GM10248 (cell line): Measurements from ENCODE around the gene RPS8.

Source experiments
- CTCF ChIA-PET: fragments of 300-600 bp; sonication (Branson Sonifier 250); formaldehyde crosslinking; extraction: SDS; loops from one replicate; lab custom pipeline; 2021; ENCODE audit warnings: antibody characterized with exemption; lab: Yijun Ruan, JAX
- POLR2A ChIA-PET: fragments of 350-650 bp; sonication (Branson Sonifier 250); formaldehyde crosslinking; extraction: SDS; loops from one replicate; lab custom pipeline; 2020; ENCODE audit warnings: antibody characterized with exemption; lab: Yijun Ruan, JAX
- DNase-seq: peaks from one replicate; pipeline ENCODE4 v3.0.0; 2012; ENCODE audit errors: extremely low spot score
- CTCF ChIP-seq: IDR thresholded peaks from 2 replicates; pipeline ENCODE4 v1.5.1; 2012; ENCODE audit warnings: mild to moderate bottlenecking, low read depth; ENCODE audit errors: extremely low read depth, missing control alignments, control extremely low read depth

Gene RPS8

GRCh38 chr1:44806025-44806703 lies 30.8 kb downstream of the RPS8 start:
- no peak for DNase-seq
- CTCF ChIA-PET, result interaction anchor here (1.0 to 4.3 kb wide), 5 partner anchors 12 to 77 kb away, joined by 3 to 42 read pairs (median 5); no protein-coding TSS in a partner anchor
- no peak for TF ChIP-seq CTCF
- POLR2A ChIA-PET, result interaction anchor here (0.6 to 7.7 kb wide), 5 partner anchors 13 to 497 kb away, joined by 3 to 120 read pairs (median 4); partner anchors contain the start of gene RPS8

- no peak for DNase-seq
- CTCF ChIA-PET, result interaction anchor here (1.0 to 4.3 kb wide), 3 partner anchors 12 to 21 kb away, joined by 4 to 42 read pairs (median 25); no protein-coding TSS in a partner anchor
- TF ChIP-seq CTCF, result no peak
- POLR2A ChIA-PET, result interaction anchor here (1.1 to 7.7 kb wide), 3 partner anchors 13 to 85 kb away, joined by 4 to 120 read pairs (median 4); partner anchors contain the start of gene RPS8
Measured at GRCh38 chr1:44806704-44807363, 31.5 kb downstream of the RPS8 start, which contains the start of gene DYNLT4. TSS of gene DYNLT4 (minus strand) at chr1:44807351. CDS start at chr1:44806668, 683 bp downstream.

GRCh38 chr1:44807364-44808062 lies 32.2 kb downstream of the RPS8 start:
- ChIA-PET POLR2A (interaction anchor here (2.2 to 7.7 kb wide), 4 partner anchors 7 to 86 kb away, joined by 10 to 120 read pairs (median 34); partner anchors contain the start of genes PLK3 and RPS8), CTCF (interaction anchor here (0.8 to 4.3 kb wide), 7 partner anchors 7 to 204 kb away, joined by 3 to 42 read pairs (median 21); partner anchors contain the start of genes HECTD3, PLK3, RNU5D-1 and UROD)
- peak; percentile 74 for DNase-seq
- no peak for TF ChIP-seq CTCF

GRCh38 chr1:44808063-44808937 lies 33.0 kb downstream of the RPS8 start, which contains the start of gene BTBD19:
TSS of gene BTBD19 (plus strand) at chr1:44808523. CDS start at chr1:44808821, 298 bp downstream.
- peak; percentile 65 for DNase-seq
- ChIA-PET POLR2A (interaction anchor here (0.6 to 7.7 kb wide), 7 partner anchors 8 to 1322 kb away, joined by 3 to 120 read pairs (median 12); partner anchors contain the start of genes PLK3, RNU5D-1 and RPS8), CTCF (interaction anchor here (0.8 to 4.3 kb wide), 10 partner anchors 8 to 493 kb away, joined by 3 to 42 read pairs (median 15); partner anchors contain the start of genes HECTD3, PLK3, RNU5D-1 and UROD)
- no peak for TF ChIP-seq CTCF
